ENCODE data around the gene NPL. TPM values are rescaled to one million over a fixed set of nuclear protein-coding genes. Genes with fewer than 3 reads are reported as not detected.

Gene NPL, protein sequence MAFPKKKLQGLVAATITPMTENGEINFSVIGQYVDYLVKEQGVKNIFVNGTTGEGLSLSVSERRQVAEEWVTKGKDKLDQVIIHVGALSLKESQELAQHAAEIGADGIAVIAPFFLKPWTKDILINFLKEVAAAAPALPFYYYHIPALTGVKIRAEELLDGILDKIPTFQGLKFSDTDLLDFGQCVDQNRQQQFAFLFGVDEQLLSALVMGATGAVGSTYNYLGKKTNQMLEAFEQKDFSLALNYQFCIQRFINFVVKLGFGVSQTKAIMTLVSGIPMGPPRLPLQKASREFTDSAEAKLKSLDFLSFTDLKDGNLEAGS
- total RNA-seq, result 10 to 100 TPM in 1 of 3 donors, 1 to 10 TPM in 2; 5.2 to 10.6 (median 6.8) TPM
- 6.7 TPM for total RNA-seq (2013)

DNA sequence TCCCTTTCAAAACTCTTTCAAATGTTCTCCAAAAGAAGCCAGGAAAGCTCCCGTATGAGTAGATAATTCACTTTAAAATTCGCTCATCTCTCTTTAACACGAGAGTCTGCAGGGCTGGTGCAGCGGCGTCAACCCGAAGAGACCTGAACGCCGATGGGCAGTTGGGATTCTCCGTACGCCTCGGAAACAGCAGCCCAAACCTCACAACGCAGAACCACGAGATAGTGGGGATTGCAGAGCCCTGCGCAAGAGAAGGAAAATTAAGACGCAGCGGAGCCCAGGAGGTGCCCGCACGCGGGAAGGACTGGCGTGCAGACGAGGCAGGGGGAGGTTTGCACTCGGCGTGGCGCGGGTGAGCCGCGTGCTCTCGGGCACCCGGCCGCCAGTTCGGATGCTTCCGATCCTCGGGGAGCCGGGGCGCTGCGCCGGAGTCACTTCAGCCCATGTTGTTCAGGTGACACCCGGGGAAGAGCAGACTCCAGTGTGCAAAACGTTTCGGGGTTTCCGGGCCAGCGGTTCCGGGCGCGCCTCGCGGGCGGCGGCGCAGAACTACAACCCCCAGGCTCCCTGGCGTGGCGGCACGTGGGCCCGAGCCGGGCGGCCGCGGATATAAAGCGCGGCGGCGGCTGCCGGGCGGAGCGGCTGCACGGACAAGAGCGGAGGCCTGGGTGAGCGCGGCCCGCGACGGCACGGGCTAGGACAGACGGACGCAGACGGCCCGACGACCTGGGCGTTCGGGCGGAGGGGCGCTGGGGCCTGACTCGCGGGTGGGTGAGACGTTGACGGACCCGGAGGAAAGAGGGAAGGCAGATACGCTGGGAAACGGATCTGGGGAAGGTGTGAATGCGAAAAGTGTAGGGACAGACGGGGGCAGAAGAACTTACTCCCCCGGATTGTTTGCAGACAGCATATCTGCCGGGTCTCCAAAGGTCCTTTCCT is at the start of gene NPL:
Gene NPL, plus strand, starts transcription at position 636 of the 939 bp plus-strand sequence. CDS start 4,599 bp downstream, outside the sequence.
- H3K36me3 Mint-ChIP-seq, result no peaks in the 10 kb centered on the region
- peak within 1 kb of the TSS; percentile 94 for H3K4me3 Mint-ChIP-seq
- Histone ChIP-seq H3K4me3 (ENCODE audit: low read length) (peak within 1 kb of the TSS; percentile 64), H3K27me3 (ENCODE audit: control insufficient read depth, insufficient read depth, low read length) (peaks cover 5% of the 10 kb centered on the region), H3K9me3 (ENCODE audit: control insufficient read depth, insufficient read depth, low read length) (no peaks in the 10 kb centered on the region), H3K36me3 (ENCODE audit: control insufficient read depth, insufficient read depth, low read length) (no peaks in the 10 kb centered on the region), H3K4me1 (ENCODE audit: control insufficient read depth, insufficient read depth, low read length) (peaks cover 9% of the 10 kb centered on the region), H3K27ac (ENCODE audit: low read length) (peak within 1 kb of the TSS; percentile 48)
- intact Hi-C loops (cut with micrococcal nuclease), result loop anchor here (2.0 kb wide), 1 partner anchor 49 kb away; the partner anchor contains the start of gene DHX9
- H3K27ac Mint-ChIP-seq, result peak within 1 kb of the TSS; percentile 72 to 79
- TF ChIP-seq, protein P1, sequence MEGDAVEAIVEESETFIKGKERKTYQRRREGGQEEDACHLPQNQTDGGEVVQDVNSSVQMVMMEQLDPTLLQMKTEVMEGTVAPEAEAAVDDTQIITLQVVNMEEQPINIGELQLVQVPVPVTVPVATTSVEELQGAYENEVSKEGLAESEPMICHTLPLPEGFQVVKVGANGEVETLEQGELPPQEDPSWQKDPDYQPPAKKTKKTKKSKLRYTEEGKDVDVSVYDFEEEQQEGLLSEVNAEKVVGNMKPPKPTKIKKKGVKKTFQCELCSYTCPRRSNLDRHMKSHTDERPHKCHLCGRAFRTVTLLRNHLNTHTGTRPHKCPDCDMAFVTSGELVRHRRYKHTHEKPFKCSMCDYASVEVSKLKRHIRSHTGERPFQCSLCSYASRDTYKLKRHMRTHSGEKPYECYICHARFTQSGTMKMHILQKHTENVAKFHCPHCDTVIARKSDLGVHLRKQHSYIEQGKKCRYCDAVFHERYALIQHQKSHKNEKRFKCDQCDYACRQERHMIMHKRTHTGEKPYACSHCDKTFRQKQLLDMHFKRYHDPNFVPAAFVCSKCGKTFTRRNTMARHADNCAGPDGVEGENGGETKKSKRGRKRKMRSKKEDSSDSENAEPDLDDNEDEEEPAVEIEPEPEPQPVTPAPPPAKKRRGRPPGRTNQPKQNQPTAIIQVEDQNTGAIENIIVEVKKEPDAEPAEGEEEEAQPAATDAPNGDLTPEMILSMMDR (IDR thresholded peaks at IDR 0.05), result no peak
- peaks cover 12 to 13% of the 10 kb centered on the region in 2 donors for H3K4me1 Mint-ChIP-seq
- under 1% methylated on average over 93 of the region's 93 CpGs for WGBS (ENCODE audit: insufficient coverage)
- H3K27me3 Mint-ChIP-seq (ENCODE audit: low read depth in 2 of 2), result peaks cover 7 to 30% of the 10 kb centered on the region in 2 donors
- H3K9me3 Mint-ChIP-seq, result no peaks in the 10 kb centered on the region
- ATAC-seq (peak; percentile 96), DNase-seq (peak; percentile 74 to 92)

DNA sequence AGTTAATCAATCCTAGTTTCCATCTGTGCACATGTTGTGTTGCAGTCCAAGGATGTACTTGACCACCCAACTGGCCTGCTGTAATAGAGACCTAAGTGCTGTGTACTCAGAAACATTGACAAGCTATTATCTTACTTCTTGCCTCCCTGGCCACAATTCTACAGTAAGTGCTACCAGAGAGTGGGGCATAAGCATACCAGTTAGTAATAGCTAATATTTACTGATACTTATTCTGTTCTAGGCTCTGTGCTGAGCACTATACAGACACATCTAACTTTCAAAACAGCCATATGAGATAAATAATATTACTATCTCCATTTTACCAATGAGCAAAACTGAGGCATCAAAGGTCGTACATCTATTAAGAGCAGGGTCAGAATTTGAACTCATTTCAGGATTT is 49.5 kb upstream of the NPL start:
- Histone ChIP-seq H3K36me3 (ENCODE audit: control insufficient read depth, insufficient read depth, low read length) (no peaks in the 10 kb centered on the region), H3K4me3 (ENCODE audit: low read length) (no peak overlapping the region), H3K27ac (ENCODE audit: low read length) (no peak overlapping the region), H3K9me3 (ENCODE audit: control insufficient read depth, insufficient read depth, low read length) (no peaks in the 10 kb centered on the region), H3K27me3 (ENCODE audit: control insufficient read depth, insufficient read depth, low read length) (no peaks in the 10 kb centered on the region), H3K4me1 (ENCODE audit: control insufficient read depth, insufficient read depth, low read length) (no peaks in the 10 kb centered on the region)
- no peak for ATAC-seq
- no peak overlapping the region for H3K27ac Mint-ChIP-seq
- peaks cover 0 to 3% of the 10 kb centered on the region in 2 donors for H3K27me3 Mint-ChIP-seq (ENCODE audit: low read depth in 2 of 2)
- peaks cover 0 to 8% of the 10 kb centered on the region in 2 donors for H3K4me1 Mint-ChIP-seq
- no peaks in the 10 kb centered on the region for H3K9me3 Mint-ChIP-seq
- H3K36me3 Mint-ChIP-seq, result no peaks in the 10 kb centered on the region
- TF ChIP-seq, protein P1 (IDR thresholded peaks at IDR 0.05), result no peak
- intact Hi-C loops (cut with micrococcal nuclease), result no loop called here
- no peak overlapping the region for H3K4me3 Mint-ChIP-seq
- DNase-seq, result no peak
- WGBS (ENCODE audit: insufficient coverage), result no CpG with 5 or more reads among the region's 1 CpG

- no peak for DNase-seq
- ATAC-seq, result no peak
- TF ChIP-seq, protein P1 (IDR thresholded peaks at IDR 0.05), result no peak
- H3K9me3 Mint-ChIP-seq, result no peaks in the 10 kb centered on the region
- H3K27me3 Mint-ChIP-seq (ENCODE audit: low read depth in 2 of 2), result peaks cover 10 to 12% of the 10 kb centered on the region in 2 donors
- WGBS (ENCODE audit: insufficient coverage), result no CpG with 5 or more reads among the region's 1 CpG
- peaks cover 4% of the 10 kb centered on the region for H3K27me3 ChIP-seq (ENCODE audit: control insufficient read depth, insufficient read depth, low read length)
- H3K36me3 Mint-ChIP-seq, result no peaks in the 10 kb centered on the region
- H3K4me3 ChIP-seq (ENCODE audit: low read length), result no peak overlapping the region
- H3K4me1 ChIP-seq (ENCODE audit: control insufficient read depth, insufficient read depth, low read length), result no peaks in the 10 kb centered on the region
- intact Hi-C loops (cut with micrococcal nuclease), result no loop called here
- H3K4me1 Mint-ChIP-seq, result peaks cover 0 to 8% of the 10 kb centered on the region in 2 donors
- no peaks in the 10 kb centered on the region for H3K9me3 ChIP-seq (ENCODE audit: control insufficient read depth, insufficient read depth, low read length)
- H3K27ac ChIP-seq (ENCODE audit: low read length), result no peak overlapping the region
- no peak overlapping the region for H3K27ac Mint-ChIP-seq
- no peaks in the 10 kb centered on the region for H3K36me3 ChIP-seq (ENCODE audit: control insufficient read depth, insufficient read depth, low read length)
- no peak overlapping the region for H3K4me3 Mint-ChIP-seq
Observed at GRCh38 chr1:182742780-182743179, 46.8 kb upstream of the NPL start.

Measured in natural killer cell (primary cell).